Liver (tissue), 9 donors: ENCODE results near the gene ZNF398. TPM values are rescaled to one million over a fixed set of nuclear protein-coding genes. Genes with fewer than 3 reads are reported as not detected.

Source experiments
- DNase-seq: peaks from one replicate; pipeline ENCODE4 v3.0.0-alpha.2; 2017; ENCODE audit warnings: low spot score
- H3K27ac ChIP-seq, 2 donors: one replicate each; pipeline ENCODE4 v1.7.0; 2013; ENCODE audit warnings: inconsistent platforms in 2 of 2, low read length in 2 of 2, control low read depth in 1 of 2, low read depth in 1 of 2, mild to moderate bottlenecking in 1 of 2
- H3K27me3 ChIP-seq, 4 donors: one replicate each; pipeline versions ENCODE4 v1.6.1 to v1.7.0; 2013; ENCODE audit warnings: low read length in 3 of 4, inconsistent platforms in 1 of 4, mild to moderate bottlenecking in 1 of 4, moderate library complexity in 1 of 4; ENCODE audit not compliant: control insufficient read depth in 4 of 4, insufficient read depth in 4 of 4
- H3K36me3 ChIP-seq, 4 donors: one replicate each; pipeline versions ENCODE4 v1.6.1 to v1.7.0; 2013; ENCODE audit warnings: low read length in 3 of 4, mild to moderate bottlenecking in 3 of 4, low read depth in 1 of 4, moderate library complexity in 1 of 4; ENCODE audit not compliant: control insufficient read depth in 4 of 4, insufficient read depth in 3 of 4
- H3K4me1 ChIP-seq, 4 donors: one replicate each; pipeline versions ENCODE4 v1.6.1 to v1.7.0; 2013; ENCODE audit warnings: low read length in 3 of 4, mild to moderate bottlenecking in 3 of 4, moderate library complexity in 1 of 4; ENCODE audit not compliant: control insufficient read depth in 4 of 4, insufficient read depth in 4 of 4
- H3K4me3 ChIP-seq, 3 donors: one replicate each; pipeline versions ENCODE4 v1.6.1 to v1.7.0; 2013; ENCODE audit warnings: low read length in 3 of 3, control low read depth in 1 of 3, low read depth in 1 of 3, mild to moderate bottlenecking in 1 of 3
- H3K9ac ChIP-seq, 2 donors: one replicate each; pipeline ENCODE4 v1.7.0; 2013; ENCODE audit warnings: low read length in 2 of 2, mild to moderate bottlenecking in 2 of 2, moderate library complexity in 2 of 2, control low read depth in 1 of 2, low read depth in 1 of 2
- H3K9me3 ChIP-seq, 4 donors: one replicate each; pipeline versions ENCODE4 v1.6.1 to v1.7.0; 2013; ENCODE audit warnings: low read length in 3 of 4; ENCODE audit not compliant: control insufficient read depth in 4 of 4
- EGR1 ChIP-seq, 2 donors: IDR thresholded peaks; 2 replicates each; pipeline ENCODE4 v1.6.1; 2016 to 2018; ENCODE audit warnings: antibody characterized with exemption in 2 of 2, low read depth in 2 of 2
- FOXA1 ChIP-seq: IDR thresholded peaks from 2 replicates; pipeline ENCODE4 v1.6.1; 2016; ENCODE audit warnings: antibody characterized with exemption
- FOXA2 ChIP-seq: IDR thresholded peaks from 2 replicates; pipeline ENCODE4 v1.6.1; 2016; ENCODE audit warnings: antibody characterized with exemption
- GABPA ChIP-seq, 2 donors: IDR thresholded peaks in 1 of 2; conservative IDR thresholded peaks in 1 of 2; 2 replicates each; pipeline ENCODE4 v1.6.1; 2016; ENCODE audit warnings: antibody characterized with exemption in 2 of 2, mild to moderate bottlenecking in 1 of 2, moderate library complexity in 1 of 2
- HNF4A ChIP-seq, 2 donors: conservative IDR thresholded peaks; 2 replicates each; pipeline ENCODE4 v1.6.1; 2016; ENCODE audit warnings: antibody characterized with exemption in 2 of 2, mild to moderate bottlenecking in 2 of 2
- HNF4G ChIP-seq: IDR thresholded peaks from 2 replicates; pipeline ENCODE4 v1.6.1; 2016; ENCODE audit warnings: antibody characterized with exemption
- JUND ChIP-seq, 2 donors: IDR thresholded peaks; 2 replicates each; pipeline ENCODE4 v1.6.1; 2016; ENCODE audit warnings: antibody characterized with exemption in 2 of 2
- NR2F2 ChIP-seq: IDR thresholded peaks from 2 replicates; pipeline ENCODE4 v1.6.1; 2016; ENCODE audit warnings: antibody characterized with exemption
- RAD21 ChIP-seq, 2 donors: IDR thresholded peaks; 2 replicates each; pipeline ENCODE4 v1.6.1; 2016; ENCODE audit warnings: antibody characterized with exemption in 2 of 2, mild to moderate bottlenecking in 2 of 2
- RXRA ChIP-seq, 2 donors: IDR thresholded peaks; 2 replicates each; pipeline ENCODE4 v1.6.1; 2017 to 2018; ENCODE audit warnings: antibody characterized with exemption in 2 of 2, mild to moderate bottlenecking in 1 of 2
- SP1 ChIP-seq: IDR thresholded peaks from 2 replicates; pipeline ENCODE4 v1.6.1; 2018; ENCODE audit warnings: antibody characterized with exemption, mild to moderate bottlenecking
- TAF1 ChIP-seq: conservative IDR thresholded peaks from 2 replicates; pipeline ENCODE4 v1.6.1; 2016; ENCODE audit warnings: antibody characterized with exemption, mild to moderate bottlenecking
- YY1 ChIP-seq: IDR thresholded peaks from 2 replicates; pipeline ENCODE4 v1.6.1; 2016; ENCODE audit warnings: antibody characterized with exemption, mild to moderate bottlenecking
- WGBS: extraction: QIAGEN DNeasy Blood & Tissue Kit; methylation state at CpG from one replicate; pipeline ENCODE4 v1.1.7; 2013; 5-methylcytosine and 5-hydroxymethylcytosine counted together
- polyA plus RNA-seq, 2 donors: library from polyadenylated mRNA; stranded (reverse) in 1 of 2; unstranded in 1 of 2; fragments of 200-250 nt in 1 of 2; fragments of >200 nt in 1 of 2; fragmentation: Nextera tagmentation in 1 of 2; extraction: Ambion mirVana in 1 of 2; gene quantifications; one replicate each; pipeline versions ENCODE4 v1.2.1 to v1.2.3, GENCODE V29; 2013 to 2015
- total RNA-seq, 2 donors: library from RNA; depleted of rRNA; stranded (reverse); fragments of >200 nt; gene quantifications; one replicate each; pipeline ENCODE4 v1.2.3, GENCODE V29; 2014
- TF ChIP-seq, protein P1 (sequence below): IDR thresholded peaks from 2 replicates; pipeline ENCODE4 v1.6.1; 2016; ENCODE audit warnings: antibody characterized with exemption
- TF ChIP-seq, protein P2 (sequence below): fragments of 150-350 bp; IDR thresholded peaks from 2 replicates; pipeline ENCODE4 v1.5.1; 2017; ENCODE audit warnings: improper control_type of control experiment, low read depth, low read length; ENCODE audit not compliant: missing input control
- TF ChIP-seq, protein P3 (sequence below): IDR thresholded peaks from 2 replicates; pipeline ENCODE4 v1.6.1; 2016; ENCODE audit warnings: antibody characterized with exemption, mild to moderate bottlenecking
- TF ChIP-seq, protein P4 (sequence below): IDR thresholded peaks from 2 replicates; pipeline ENCODE4 v1.6.1; 2016; ENCODE audit warnings: antibody characterized with exemption
- TF ChIP-seq, protein P5 (sequence below): IDR thresholded peaks from 2 replicates; pipeline ENCODE4 v1.6.1; 2016; ENCODE audit warnings: antibody characterized with exemption
- donor health status: healthy.
- donor health status: healthy.
- donor health status: healthy.
- donor health status: healthy.
- donor health status: healthy.

Gene ZNF398
- total and polyA plus RNA-seq, 4 donors: 1.5 to 7.8 (median 4.5) TPM

DNA sequence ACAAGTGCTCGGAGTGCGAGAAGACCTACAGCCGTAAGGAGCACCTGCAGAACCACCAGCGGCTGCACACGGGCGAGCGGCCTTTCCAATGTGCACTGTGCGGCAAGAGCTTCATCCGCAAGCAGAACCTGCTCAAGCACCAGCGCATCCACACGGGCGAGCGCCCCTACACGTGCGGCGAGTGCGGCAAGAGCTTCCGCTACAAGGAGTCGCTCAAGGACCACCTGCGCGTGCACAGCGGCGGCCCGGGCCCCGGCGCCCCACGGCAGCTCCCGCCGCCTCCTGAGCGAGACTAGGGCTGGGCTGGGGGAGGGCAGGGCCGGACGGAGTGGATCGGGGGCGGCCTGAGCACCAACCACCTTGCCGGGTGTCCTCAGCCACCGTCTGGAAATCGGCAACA lies 77.1 kb downstream of the ZNF398 start:
- WGBS: 98% methylated on average over 37 of the region's 37 CpGs
- no peak for DNase-seq
- Histone ChIP-seq H3K27ac (no peak overlapping the region), H3K27me3 (no peaks in the 10 kb centered on the region), H3K36me3 (peaks cover 10 to 36% (median 18%) of the 10 kb centered on the region in 4 donors), H3K9ac (no peak overlapping the region), H3K4me1 (peaks cover 0 to 4% (median 0%) of the 10 kb centered on the region in 4 donors), H3K9me3 (no peaks in the 10 kb centered on the region), H3K4me3 (no peak overlapping the region)
- TF ChIP-seq, protein P1, sequence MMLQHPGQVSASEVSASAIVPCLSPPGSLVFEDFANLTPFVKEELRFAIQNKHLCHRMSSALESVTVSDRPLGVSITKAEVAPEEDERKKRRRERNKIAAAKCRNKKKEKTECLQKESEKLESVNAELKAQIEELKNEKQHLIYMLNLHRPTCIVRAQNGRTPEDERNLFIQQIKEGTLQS: no peak
- TF ChIP-seq RAD21 (IDR thresholded peaks at IDR 0.05): no peak
- no peak for TF ChIP-seq NR2F2
- TF ChIP-seq, protein P2, sequence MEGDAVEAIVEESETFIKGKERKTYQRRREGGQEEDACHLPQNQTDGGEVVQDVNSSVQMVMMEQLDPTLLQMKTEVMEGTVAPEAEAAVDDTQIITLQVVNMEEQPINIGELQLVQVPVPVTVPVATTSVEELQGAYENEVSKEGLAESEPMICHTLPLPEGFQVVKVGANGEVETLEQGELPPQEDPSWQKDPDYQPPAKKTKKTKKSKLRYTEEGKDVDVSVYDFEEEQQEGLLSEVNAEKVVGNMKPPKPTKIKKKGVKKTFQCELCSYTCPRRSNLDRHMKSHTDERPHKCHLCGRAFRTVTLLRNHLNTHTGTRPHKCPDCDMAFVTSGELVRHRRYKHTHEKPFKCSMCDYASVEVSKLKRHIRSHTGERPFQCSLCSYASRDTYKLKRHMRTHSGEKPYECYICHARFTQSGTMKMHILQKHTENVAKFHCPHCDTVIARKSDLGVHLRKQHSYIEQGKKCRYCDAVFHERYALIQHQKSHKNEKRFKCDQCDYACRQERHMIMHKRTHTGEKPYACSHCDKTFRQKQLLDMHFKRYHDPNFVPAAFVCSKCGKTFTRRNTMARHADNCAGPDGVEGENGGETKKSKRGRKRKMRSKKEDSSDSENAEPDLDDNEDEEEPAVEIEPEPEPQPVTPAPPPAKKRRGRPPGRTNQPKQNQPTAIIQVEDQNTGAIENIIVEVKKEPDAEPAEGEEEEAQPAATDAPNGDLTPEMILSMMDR: no peak
- no peak for TF ChIP-seq JUND (IDR thresholded peaks at IDR 0.05)
- TF ChIP-seq RXRA (IDR thresholded peaks at IDR 0.05): no peak
- TF ChIP-seq, protein P3, sequence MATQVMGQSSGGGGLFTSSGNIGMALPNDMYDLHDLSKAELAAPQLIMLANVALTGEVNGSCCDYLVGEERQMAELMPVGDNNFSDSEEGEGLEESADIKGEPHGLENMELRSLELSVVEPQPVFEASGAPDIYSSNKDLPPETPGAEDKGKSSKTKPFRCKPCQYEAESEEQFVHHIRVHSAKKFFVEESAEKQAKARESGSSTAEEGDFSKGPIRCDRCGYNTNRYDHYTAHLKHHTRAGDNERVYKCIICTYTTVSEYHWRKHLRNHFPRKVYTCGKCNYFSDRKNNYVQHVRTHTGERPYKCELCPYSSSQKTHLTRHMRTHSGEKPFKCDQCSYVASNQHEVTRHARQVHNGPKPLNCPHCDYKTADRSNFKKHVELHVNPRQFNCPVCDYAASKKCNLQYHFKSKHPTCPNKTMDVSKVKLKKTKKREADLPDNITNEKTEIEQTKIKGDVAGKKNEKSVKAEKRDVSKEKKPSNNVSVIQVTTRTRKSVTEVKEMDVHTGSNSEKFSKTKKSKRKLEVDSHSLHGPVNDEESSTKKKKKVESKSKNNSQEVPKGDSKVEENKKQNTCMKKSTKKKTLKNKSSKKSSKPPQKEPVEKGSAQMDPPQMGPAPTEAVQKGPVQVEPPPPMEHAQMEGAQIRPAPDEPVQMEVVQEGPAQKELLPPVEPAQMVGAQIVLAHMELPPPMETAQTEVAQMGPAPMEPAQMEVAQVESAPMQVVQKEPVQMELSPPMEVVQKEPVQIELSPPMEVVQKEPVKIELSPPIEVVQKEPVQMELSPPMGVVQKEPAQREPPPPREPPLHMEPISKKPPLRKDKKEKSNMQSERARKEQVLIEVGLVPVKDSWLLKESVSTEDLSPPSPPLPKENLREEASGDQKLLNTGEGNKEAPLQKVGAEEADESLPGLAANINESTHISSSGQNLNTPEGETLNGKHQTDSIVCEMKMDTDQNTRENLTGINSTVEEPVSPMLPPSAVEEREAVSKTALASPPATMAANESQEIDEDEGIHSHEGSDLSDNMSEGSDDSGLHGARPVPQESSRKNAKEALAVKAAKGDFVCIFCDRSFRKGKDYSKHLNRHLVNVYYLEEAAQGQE: no peak
- TF ChIP-seq HNF4A (conservative IDR thresholded peaks at IDR 0.05): no peak
- TF ChIP-seq, protein P4, sequence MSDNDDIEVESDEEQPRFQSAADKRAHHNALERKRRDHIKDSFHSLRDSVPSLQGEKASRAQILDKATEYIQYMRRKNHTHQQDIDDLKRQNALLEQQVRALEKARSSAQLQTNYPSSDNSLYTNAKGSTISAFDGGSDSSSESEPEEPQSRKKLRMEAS: no peak
- TF ChIP-seq GABPA (IDR thresholded peaks at IDR 0.05 in 1 of 2, conservative IDR thresholded peaks at IDR 0.05 in 1 of 2): no peak
- TF ChIP-seq FOXA1: no peak
- no peak for TF ChIP-seq HNF4G
- TF ChIP-seq, protein P5, sequence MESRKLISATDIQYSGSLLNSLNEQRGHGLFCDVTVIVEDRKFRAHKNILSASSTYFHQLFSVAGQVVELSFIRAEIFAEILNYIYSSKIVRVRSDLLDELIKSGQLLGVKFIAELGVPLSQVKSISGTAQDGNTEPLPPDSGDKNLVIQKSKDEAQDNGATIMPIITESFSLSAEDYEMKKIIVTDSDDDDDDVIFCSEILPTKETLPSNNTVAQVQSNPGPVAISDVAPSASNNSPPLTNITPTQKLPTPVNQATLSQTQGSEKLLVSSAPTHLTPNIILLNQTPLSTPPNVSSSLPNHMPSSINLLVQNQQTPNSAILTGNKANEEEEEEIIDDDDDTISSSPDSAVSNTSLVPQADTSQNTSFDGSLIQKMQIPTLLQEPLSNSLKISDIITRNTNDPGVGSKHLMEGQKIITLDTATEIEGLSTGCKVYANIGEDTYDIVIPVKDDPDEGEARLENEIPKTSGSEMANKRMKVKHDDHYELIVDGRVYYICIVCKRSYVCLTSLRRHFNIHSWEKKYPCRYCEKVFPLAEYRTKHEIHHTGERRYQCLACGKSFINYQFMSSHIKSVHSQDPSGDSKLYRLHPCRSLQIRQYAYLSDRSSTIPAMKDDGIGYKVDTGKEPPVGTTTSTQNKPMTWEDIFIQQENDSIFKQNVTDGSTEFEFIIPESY: no peak

DNA sequence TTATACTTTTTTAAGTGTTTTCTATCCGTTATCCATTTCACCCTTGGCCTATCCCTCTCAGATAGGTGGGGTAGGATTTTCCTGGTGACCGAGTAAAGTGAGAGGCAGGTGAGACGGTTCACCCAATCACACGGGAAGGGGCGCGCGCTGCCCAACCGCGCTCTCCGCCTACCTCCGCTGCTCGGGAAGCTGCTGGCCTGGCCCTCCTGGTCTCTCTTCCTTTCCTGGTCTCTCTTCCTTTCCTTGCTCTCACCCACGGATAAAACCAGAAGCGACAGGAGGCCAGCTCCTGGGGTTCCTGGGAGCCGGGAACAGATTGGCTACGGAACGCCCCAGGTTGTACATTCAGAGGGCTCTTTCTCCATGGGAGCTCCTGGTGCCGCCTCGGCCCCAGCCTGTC lies 77.9 kb downstream of the ZNF398 start:
- Histone ChIP-seq H3K9me3 (no peaks in the 10 kb centered on the region), H3K27me3 (no peaks in the 10 kb centered on the region), H3K4me3 (no peak overlapping the region), H3K4me1 (peaks cover 0 to 4% (median 0%) of the 10 kb centered on the region in 4 donors), H3K36me3 (peaks cover 9 to 32% (median 17%) of the 10 kb centered on the region in 4 donors), H3K9ac (no peak overlapping the region), H3K27ac (no peak overlapping the region)
- 95% methylated on average over 19 of the region's 19 CpGs for WGBS
- no peak for DNase-seq
- no peak for TF ChIP-seq HNF4A (conservative IDR thresholded peaks at IDR 0.05)
- TF ChIP-seq, protein P3: no peak
- TF ChIP-seq, protein P2: no peak
- TF ChIP-seq FOXA2: no peak
- TF ChIP-seq FOXA1: no peak
- TF ChIP-seq SP1: no peak
- TF ChIP-seq, protein P1: no peak
- TF ChIP-seq YY1: no peak
- no peak for TF ChIP-seq GABPA (IDR thresholded peaks at IDR 0.05 in 1 of 2, conservative IDR thresholded peaks at IDR 0.05 in 1 of 2)
- TF ChIP-seq RXRA (IDR thresholded peaks at IDR 0.05): no peak
- TF ChIP-seq TAF1: no peak
- TF ChIP-seq EGR1 (IDR thresholded peaks at IDR 0.05; ENCODE audit: low read depth in 2 of 2): no peak
- TF ChIP-seq JUND (IDR thresholded peaks at IDR 0.05): no peak
